SK-N-SH treated with all-trans-retinoic acid at 6 μM for 48 hours (cell line): ENCODE measurements around the gene PIWIL4.
A peak's percentile ranks its signal among the peaks of the same experiment; 100 is the strongest.
"Not testable (repeated sequence)": the region's sequence is repeated elsewhere in the genome, so short reads cannot be mapped to it uniquely, and the experiment has no call there.

Source experiments
- ATAC-seq: fragments of 200-7000 bp; cut with Tn5 transposase; 3 replicates; pipeline ENCODE4 v1.9.1; 2020; ENCODE audit warnings: mild to moderate bottlenecking, moderate library complexity
- ARNTL ChIP-seq: fragments of 450-650 bp; formaldehyde crosslinking; IDR thresholded peaks from 2 replicates; pipeline ENCODE4 v1.5.0; 2020; ENCODE audit warnings: low read depth, mild to moderate bottlenecking, moderate library complexity, borderline replicate concordance
- BACH2 ChIP-seq: fragments of 250-450 bp; sonication (Bioruptor Pico); IDR thresholded peaks from 2 replicates; pipeline ENCODE4 v1.9.0; 2021; ENCODE audit warnings: mild to moderate bottlenecking, borderline replicate concordance
- CREB5 ChIP-seq: fragments of 250-450 bp; sonication (Bioruptor Pico); IDR thresholded peaks from 2 replicates; pipeline ENCODE4 v1.5.1; 2020; ENCODE audit warnings: low read depth, mild to moderate bottlenecking, moderate library complexity
- CSDC2 ChIP-seq: fragments of 250-450 bp; sonication (Bioruptor Pico); IDR thresholded peaks from 2 replicates; pipeline ENCODE4 v1.5.0; 2020; ENCODE audit warnings: mild to moderate bottlenecking, moderate library complexity
- CSRNP3 ChIP-seq: fragments of 250-450 bp; sonication (Bioruptor Pico); IDR thresholded peaks from 2 replicates; pipeline ENCODE4 v1.5.1; 2021; ENCODE audit warnings: mild to moderate bottlenecking, moderate library complexity
- ESRRG ChIP-seq: fragments of 250-450 bp; sonication (Bioruptor Pico); IDR thresholded peaks from 2 replicates; pipeline ENCODE4 v1.6.1; 2021; ENCODE audit warnings: mild to moderate bottlenecking
- PATZ1 ChIP-seq: fragments of 250-450 bp; sonication (Bioruptor Pico); IDR thresholded peaks from 2 replicates; pipeline ENCODE4 v1.8.0; 2020; ENCODE audit warnings: mild to moderate bottlenecking, moderate library complexity, borderline replicate concordance
- POU6F1 ChIP-seq: fragments of 250-450 bp; sonication (Bioruptor Pico); IDR thresholded peaks from 2 replicates; pipeline ENCODE4 v1.8.0; 2021; ENCODE audit warnings: low read depth, mild to moderate bottlenecking, moderate library complexity, borderline replicate concordance
- TCF4 ChIP-seq: fragments of 250-450 bp; sonication (Bioruptor Pico); IDR thresholded peaks from 2 replicates; pipeline ENCODE4 v1.8.0; 2021; ENCODE audit warnings: mild to moderate bottlenecking, moderate library complexity, borderline replicate concordance
- TOX ChIP-seq: fragments of 250-450 bp; sonication (Bioruptor Pico); IDR thresholded peaks from 2 replicates; pipeline ENCODE4 v1.8.0; 2021; ENCODE audit warnings: mild to moderate bottlenecking, moderate library complexity, borderline replicate concordance
- TSHZ2 ChIP-seq: fragments of 250-450 bp; sonication (Bioruptor Pico); IDR thresholded peaks from 2 replicates; pipeline ENCODE4 v1.5.0; 2020; ENCODE audit warnings: mild to moderate bottlenecking, moderate library complexity
- ZC3H10 ChIP-seq: fragments of 250-450 bp; sonication (Bioruptor Pico); IDR thresholded peaks from 2 replicates; pipeline ENCODE4 v1.5.1; 2021; ENCODE audit warnings: mild to moderate bottlenecking, moderate library complexity
- ZFP3 ChIP-seq: fragments of 250-450 bp; sonication (Bioruptor Pico); IDR thresholded peaks from 2 replicates; pipeline ENCODE4 v1.5.0; 2020; ENCODE audit warnings: mild to moderate bottlenecking, moderate library complexity
- ZFP30 ChIP-seq: fragments of 450-650 bp; formaldehyde crosslinking; IDR thresholded peaks from 2 replicates; pipeline ENCODE4 v1.5.0; 2022; ENCODE audit warnings: mild to moderate bottlenecking, moderate library complexity
- ZNF70 ChIP-seq: fragments of 450-650 bp; formaldehyde crosslinking; IDR thresholded peaks from 2 replicates; pipeline ENCODE4 v1.5.0; 2020; ENCODE audit warnings: mild to moderate bottlenecking, moderate library complexity

PIWIL4 gene

GRCh38 chr11:94623120-94623735, 56.1 kb downstream of the PIWIL4 start:
- TF ChIP-seq PATZ1 (CRISPR knock-in tag) (no peak), ZFP3 (CRISPR knock-in tag) (peak; percentile 90)
- TF ChIP-seq, all 23 proteins: peak for 1
- peak; percentile 99 for ATAC-seq

GRCh38 chr11:94625422-94625821, 58.3 kb downstream of the PIWIL4 start:
- not testable (repeated sequence) for ATAC-seq

GRCh38 chr11:94627003-94627560, 59.9 kb downstream of the PIWIL4 start:
- not testable (repeated sequence) for ATAC-seq

- TF ChIP-seq ZFP30 (CRISPR knock-in tag): no peak
- TF ChIP-seq CREB5 (CRISPR knock-in tag): no peak
- TF ChIP-seq ZFP3 (CRISPR knock-in tag): no peak
- TF ChIP-seq BACH2: no peak
- TF ChIP-seq CSRNP3 (CRISPR knock-in tag): no peak
- no peak for TF ChIP-seq ARNTL
- TF ChIP-seq TCF4 (CRISPR knock-in tag): no peak
- no peak for TF ChIP-seq PATZ1 (CRISPR knock-in tag)
- no peak for TF ChIP-seq TOX (CRISPR knock-in tag)
- TF ChIP-seq ESRRG (CRISPR knock-in tag): no peak
- TF ChIP-seq POU6F1 (CRISPR knock-in tag): no peak
- TF ChIP-seq CSDC2 (CRISPR knock-in tag): no peak
- no peak for TF ChIP-seq ZC3H10 (CRISPR knock-in tag)
- TF ChIP-seq ZNF70 (CRISPR knock-in tag): no peak
- TF ChIP-seq TSHZ2 (CRISPR knock-in tag): no peak
- ATAC-seq: no peak
Observed at GRCh38 chr11:94629741-94630140, 62.6 kb downstream of the PIWIL4 start.
